HepG2 (cell line): ENCODE data around the gene PFN1. TPM values are rescaled to one million over a fixed set of nuclear protein-coding genes. Genes with fewer than 3 reads are reported as not detected.

Source experiments
- FOSL2 ChIP-seq: sonication (generic); formaldehyde crosslinking; IDR thresholded peaks from 2 replicates; pipeline ENCODE4 v1.4.0; 2020; ENCODE audit warnings: missing genetic modification reagents
- KAT8 ChIP-seq: IDR thresholded peaks from 2 replicates; pipeline ENCODE4 v1.6.1; 2016; ENCODE audit warnings: missing genetic modification reagents, missing compliant biosample characterization
- KMT2B ChIP-seq: IDR thresholded peaks from 2 replicates; pipeline ENCODE4 v1.6.1; 2016; ENCODE audit warnings: missing genetic modification reagents, missing compliant biosample characterization
- RBFOX2 ChIP-seq: fragments of 200-400 bp; formaldehyde crosslinking; IDR thresholded peaks from 2 replicates; pipeline ENCODE4 v1.6.1; 2017; ENCODE audit warnings: low read depth, mild to moderate bottlenecking, low read length
- ZBTB38 ChIP-seq: sonication (generic); formaldehyde crosslinking; IDR thresholded peaks from 2 replicates; pipeline ENCODE4 v1.5.1; 2020; ENCODE audit warnings: mild to moderate bottlenecking, missing genetic modification reagents
- ZBTB8A ChIP-seq: sonication (generic); formaldehyde crosslinking; IDR thresholded peaks from 2 replicates; pipeline ENCODE4 v1.4.0; 2020; ENCODE audit warnings: mild to moderate bottlenecking, low read depth, missing genetic modification reagents, borderline replicate concordance
- ZNF230 ChIP-seq: sonication (generic); formaldehyde crosslinking; IDR thresholded peaks from 2 replicates; pipeline ENCODE4 v1.4.0; 2020; ENCODE audit warnings: mild to moderate bottlenecking, missing genetic modification reagents
- ZNF451 ChIP-seq: sonication (generic); formaldehyde crosslinking; IDR thresholded peaks from 2 replicates; pipeline ENCODE4 v1.5.0; 2020; ENCODE audit warnings: mild to moderate bottlenecking, missing genetic modification reagents
- ZNF576 ChIP-seq: sonication (generic); formaldehyde crosslinking; IDR thresholded peaks from 2 replicates; pipeline ENCODE4 v1.4.0; 2020; ENCODE audit warnings: mild to moderate bottlenecking, missing genetic modification reagents
- ZNF687 ChIP-seq: sonication (generic); formaldehyde crosslinking; IDR thresholded peaks from 2 replicates; pipeline ENCODE4 v1.5.1; 2020; ENCODE audit warnings: mild to moderate bottlenecking, missing genetic modification reagents, moderate library complexity
- ZNF709 ChIP-seq: sonication (generic); formaldehyde crosslinking; IDR thresholded peaks from 2 replicates; pipeline ENCODE4 v1.5.0; 2020; ENCODE audit warnings: mild to moderate bottlenecking, missing genetic modification reagents
- ZNF775 ChIP-seq: sonication (generic); formaldehyde crosslinking; IDR thresholded peaks from 2 replicates; pipeline ENCODE4 v1.4.0; 2020; ENCODE audit warnings: missing genetic modification reagents, mild to moderate bottlenecking, moderate library complexity, borderline replicate concordance
- ZNF790 ChIP-seq: sonication (generic); formaldehyde crosslinking; IDR thresholded peaks from 2 replicates; pipeline ENCODE4 v1.8.0; 2022; ENCODE audit warnings: missing genetic modification reagents, mild to moderate bottlenecking, borderline replicate concordance
- polyA plus RNA-seq, 8 experiments: library from polyadenylated mRNA; depleted of rRNA in 3 of 8; stranded (reverse) in 7 of 8; unstranded in 1 of 8; fragments of >200 nt; fragmentation: Illumina TruSeq in 4 of 8; extraction: Trizol in 4 of 8; gene quantifications; 2 replicates each; pipeline versions ENCODE4 v1.2.1 to v1.2.3, GENCODE V29; 2011 to 2016; ENCODE audit warnings: low read depth in 4 of 8, missing spikeins in 1 of 8, mixed read lengths in 1 of 8; ENCODE audit not compliant: insufficient read depth in 1 of 8
- total RNA-seq, 5 experiments: library from RNA; depleted of rRNA; stranded (reverse); fragments of >200 nt; fragmentation: Illumina TruSeq; extraction: Trizol; gene quantifications; 2 replicates each; pipeline ENCODE4 v1.2.3, GENCODE V29; 2016; ENCODE audit warnings: low read depth in 1 of 5
- TF ChIP-seq, protein P1 (sequence below): sonication (generic); formaldehyde crosslinking; IDR thresholded peaks from 2 replicates; pipeline ENCODE4 v1.4.0; 2020; ENCODE audit warnings: mild to moderate bottlenecking, missing genetic modification reagents, borderline replicate concordance
- TF ChIP-seq, protein P2 (sequence below): sonication (generic); formaldehyde crosslinking; IDR thresholded peaks from 2 replicates; pipeline ENCODE4 v1.4.0; 2020; ENCODE audit warnings: mild to moderate bottlenecking, missing genetic modification reagents
- TF ChIP-seq, protein P3 (sequence below): sonication (generic); formaldehyde crosslinking; IDR thresholded peaks from 2 replicates; pipeline ENCODE4 v1.4.0; 2020; ENCODE audit warnings: missing genetic modification reagents

Gene PFN1
- total and polyA plus RNA-seq, 2 of the 13 experiments (the other 11 are each of a cell fraction or from before 2014, with no cell fraction given), result 494 to 613 TPM

- TF ChIP-seq, protein P1, sequence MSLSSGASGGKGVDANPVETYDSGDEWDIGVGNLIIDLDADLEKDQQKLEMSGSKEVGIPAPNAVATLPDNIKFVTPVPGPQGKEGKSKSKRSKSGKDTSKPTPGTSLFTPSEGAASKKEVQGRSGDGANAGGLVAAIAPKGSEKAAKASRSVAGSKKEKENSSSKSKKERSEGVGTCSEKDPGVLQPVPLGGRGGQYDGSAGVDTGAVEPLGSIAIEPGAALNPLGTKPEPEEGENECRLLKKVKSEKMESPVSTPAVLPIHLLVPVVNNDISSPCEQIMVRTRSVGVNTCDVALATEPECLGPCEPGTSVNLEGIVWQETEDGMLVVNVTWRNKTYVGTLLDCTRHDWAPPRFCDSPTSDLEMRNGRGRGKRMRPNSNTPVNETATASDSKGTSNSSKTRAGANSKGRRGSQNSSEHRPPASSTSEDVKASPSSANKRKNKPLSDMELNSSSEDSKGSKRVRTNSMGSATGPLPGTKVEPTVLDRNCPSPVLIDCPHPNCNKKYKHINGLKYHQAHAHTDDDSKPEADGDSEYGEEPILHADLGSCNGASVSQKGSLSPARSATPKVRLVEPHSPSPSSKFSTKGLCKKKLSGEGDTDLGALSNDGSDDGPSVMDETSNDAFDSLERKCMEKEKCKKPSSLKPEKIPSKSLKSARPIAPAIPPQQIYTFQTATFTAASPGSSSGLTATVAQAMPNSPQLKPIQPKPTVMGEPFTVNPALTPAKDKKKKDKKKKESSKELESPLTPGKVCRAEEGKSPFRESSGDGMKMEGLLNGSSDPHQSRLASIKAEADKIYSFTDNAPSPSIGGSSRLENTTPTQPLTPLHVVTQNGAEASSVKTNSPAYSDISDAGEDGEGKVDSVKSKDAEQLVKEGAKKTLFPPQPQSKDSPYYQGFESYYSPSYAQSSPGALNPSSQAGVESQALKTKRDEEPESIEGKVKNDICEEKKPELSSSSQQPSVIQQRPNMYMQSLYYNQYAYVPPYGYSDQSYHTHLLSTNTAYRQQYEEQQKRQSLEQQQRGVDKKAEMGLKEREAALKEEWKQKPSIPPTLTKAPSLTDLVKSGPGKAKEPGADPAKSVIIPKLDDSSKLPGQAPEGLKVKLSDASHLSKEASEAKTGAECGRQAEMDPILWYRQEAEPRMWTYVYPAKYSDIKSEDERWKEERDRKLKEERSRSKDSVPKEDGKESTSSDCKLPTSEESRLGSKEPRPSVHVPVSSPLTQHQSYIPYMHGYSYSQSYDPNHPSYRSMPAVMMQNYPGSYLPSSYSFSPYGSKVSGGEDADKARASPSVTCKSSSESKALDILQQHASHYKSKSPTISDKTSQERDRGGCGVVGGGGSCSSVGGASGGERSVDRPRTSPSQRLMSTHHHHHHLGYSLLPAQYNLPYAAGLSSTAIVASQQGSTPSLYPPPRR, result no peak
- TF ChIP-seq ZNF709 (peak; percentile 84), ZNF687 (peak; percentile 74), ZNF775 (no peak), KMT2B (CRISPR knock-in tag) (no peak; the same call in 1 of the 2 replicates), ZNF451 (no peak; the same call in 1 of the 2 replicates), RBFOX2 (peak; percentile 94), KAT8 (CRISPR knock-in tag) (no peak; the same call in none of the 2 replicates), ZBTB38 (peak; percentile 70), ZNF230 (CRISPR knock-in tag) (no peak), ZBTB8A (CRISPR knock-in tag) (no peak; the same call in 1 of the 2 replicates), ZNF576 (no peak), FOSL2 (CRISPR knock-in tag) (peak; percentile 50), ZNF790 (CRISPR knock-in tag) (0 out of 2 replicates have a peak, but pooled peaks have one; percentile 79)
- TF ChIP-seq, protein P2, sequence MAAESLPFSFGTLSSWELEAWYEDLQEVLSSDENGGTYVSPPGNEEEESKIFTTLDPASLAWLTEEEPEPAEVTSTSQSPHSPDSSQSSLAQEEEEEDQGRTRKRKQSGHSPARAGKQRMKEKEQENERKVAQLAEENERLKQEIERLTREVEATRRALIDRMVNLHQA, result no peak
- TF ChIP-seq, protein P3, sequence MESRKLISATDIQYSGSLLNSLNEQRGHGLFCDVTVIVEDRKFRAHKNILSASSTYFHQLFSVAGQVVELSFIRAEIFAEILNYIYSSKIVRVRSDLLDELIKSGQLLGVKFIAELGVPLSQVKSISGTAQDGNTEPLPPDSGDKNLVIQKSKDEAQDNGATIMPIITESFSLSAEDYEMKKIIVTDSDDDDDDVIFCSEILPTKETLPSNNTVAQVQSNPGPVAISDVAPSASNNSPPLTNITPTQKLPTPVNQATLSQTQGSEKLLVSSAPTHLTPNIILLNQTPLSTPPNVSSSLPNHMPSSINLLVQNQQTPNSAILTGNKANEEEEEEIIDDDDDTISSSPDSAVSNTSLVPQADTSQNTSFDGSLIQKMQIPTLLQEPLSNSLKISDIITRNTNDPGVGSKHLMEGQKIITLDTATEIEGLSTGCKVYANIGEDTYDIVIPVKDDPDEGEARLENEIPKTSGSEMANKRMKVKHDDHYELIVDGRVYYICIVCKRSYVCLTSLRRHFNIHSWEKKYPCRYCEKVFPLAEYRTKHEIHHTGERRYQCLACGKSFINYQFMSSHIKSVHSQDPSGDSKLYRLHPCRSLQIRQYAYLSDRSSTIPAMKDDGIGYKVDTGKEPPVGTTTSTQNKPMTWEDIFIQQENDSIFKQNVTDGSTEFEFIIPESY, result no peak
Measured at GRCh38 chr17:4967539-4968485, 19.5 kb upstream of the PFN1 start, which contains the start of gene SPAG7 (continued).
